Measurements from ENCODE around the gene TTLL10.

DNA sequence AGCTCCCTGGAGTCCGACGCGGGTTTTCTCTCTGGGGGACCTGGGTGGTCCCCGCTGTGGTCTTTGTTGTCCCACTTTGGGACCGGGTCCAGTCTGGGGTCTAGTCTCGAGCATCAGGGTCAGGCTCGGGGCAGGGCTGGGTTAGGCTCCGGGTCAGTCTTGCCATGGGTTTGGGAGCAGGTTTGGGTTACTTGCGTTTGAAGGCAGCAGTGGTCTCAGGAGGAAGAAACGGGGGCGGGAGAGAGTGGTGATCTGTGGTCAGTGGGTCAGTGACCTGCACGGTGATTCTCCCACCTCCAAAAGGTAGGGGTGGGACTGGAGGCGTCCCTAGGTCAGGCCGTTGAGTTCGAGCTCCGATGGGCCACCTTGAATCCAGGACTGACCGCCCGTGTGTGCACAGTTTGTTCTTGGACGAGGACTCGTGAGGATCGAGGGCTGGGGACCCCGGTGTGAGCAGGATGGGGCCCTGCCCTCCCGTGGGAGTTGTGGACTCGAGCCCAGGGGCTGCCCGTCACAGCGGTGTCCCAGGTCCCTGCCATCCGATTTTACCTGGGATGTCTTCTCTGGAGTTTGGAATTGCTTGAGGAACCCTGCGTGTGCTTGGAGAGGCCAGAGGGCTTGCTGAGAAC lies 60.6 kb downstream of the TTLL10 start:
- TF ChIP-seq, protein P1, sequence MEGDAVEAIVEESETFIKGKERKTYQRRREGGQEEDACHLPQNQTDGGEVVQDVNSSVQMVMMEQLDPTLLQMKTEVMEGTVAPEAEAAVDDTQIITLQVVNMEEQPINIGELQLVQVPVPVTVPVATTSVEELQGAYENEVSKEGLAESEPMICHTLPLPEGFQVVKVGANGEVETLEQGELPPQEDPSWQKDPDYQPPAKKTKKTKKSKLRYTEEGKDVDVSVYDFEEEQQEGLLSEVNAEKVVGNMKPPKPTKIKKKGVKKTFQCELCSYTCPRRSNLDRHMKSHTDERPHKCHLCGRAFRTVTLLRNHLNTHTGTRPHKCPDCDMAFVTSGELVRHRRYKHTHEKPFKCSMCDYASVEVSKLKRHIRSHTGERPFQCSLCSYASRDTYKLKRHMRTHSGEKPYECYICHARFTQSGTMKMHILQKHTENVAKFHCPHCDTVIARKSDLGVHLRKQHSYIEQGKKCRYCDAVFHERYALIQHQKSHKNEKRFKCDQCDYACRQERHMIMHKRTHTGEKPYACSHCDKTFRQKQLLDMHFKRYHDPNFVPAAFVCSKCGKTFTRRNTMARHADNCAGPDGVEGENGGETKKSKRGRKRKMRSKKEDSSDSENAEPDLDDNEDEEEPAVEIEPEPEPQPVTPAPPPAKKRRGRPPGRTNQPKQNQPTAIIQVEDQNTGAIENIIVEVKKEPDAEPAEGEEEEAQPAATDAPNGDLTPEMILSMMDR (IDR thresholded peaks at IDR 0.05), result no peak
- no peak for TF ChIP-seq POLR2A (IDR thresholded peaks at IDR 0.05)

Measured in esophagus squamous epithelium (tissue), 4 donors.